AG04450 (cell line): Measurements from ENCODE around the gene UCK1. TPM values are rescaled to one million over a fixed set of nuclear protein-coding genes. Genes with fewer than 3 reads are reported as not detected.

Experiments used
- CTCF ChIA-PET: fragments of 300-600, 350-600 bp; formaldehyde crosslinking; extraction: SDS; loops from one replicate; lab custom pipeline; 2022; ENCODE audit warnings: antibody characterized with exemption, inconsistent platforms; lab: Charles Lee
- POLR2A ChIA-PET: fragments of 350-600 bp; formaldehyde crosslinking; extraction: SDS; loops from one replicate; lab custom pipeline; 2021; ENCODE audit warnings: antibody characterized with exemption, inconsistent platforms; lab: Yijun Ruan, JAX
- DNase-seq: peaks from one replicate; pipeline ENCODE4 v3.0.0-alpha.2; 2011; ENCODE audit warnings: low read depth, low spot score
- H3K27ac ChIP-seq: one replicate; pipeline ENCODE4 v1.5.1; 2012; ENCODE audit warnings: low read depth, low read length, control low read depth
- H3K27me3 ChIP-seq: one replicate; pipeline ENCODE4 v1.6.0; 2012; ENCODE audit warnings: low read length; ENCODE audit not compliant: control insufficient read depth, insufficient read depth
- H3K4me3 ChIP-seq: 2 replicates; pipeline ENCODE4 v1.5.1; 2011; ENCODE audit warnings: mild to moderate bottlenecking, low read depth, low read length, control low read depth
- H3K9me3 ChIP-seq: 2 replicates; pipeline ENCODE4 v1.5.1; 2012; ENCODE audit warnings: low read length; ENCODE audit not compliant: control insufficient read depth, insufficient read depth
- CTCF ChIP-seq: IDR thresholded peaks from 2 replicates; pipeline ENCODE4 v1.5.1; 2011; ENCODE audit warnings: low read depth, low read length, control low read depth, inconsistent platforms
- polyA plus RNA-seq: library from polyadenylated mRNA; depleted of rRNA; stranded (reverse); fragments of >200 nt; gene quantifications from 2 replicates; pipeline ENCODE4 v1.2.3, GENCODE V29; 2011

The UCK1 gene
- polyA plus RNA-seq, 1 experiment: 19.1 TPM

DNA sequence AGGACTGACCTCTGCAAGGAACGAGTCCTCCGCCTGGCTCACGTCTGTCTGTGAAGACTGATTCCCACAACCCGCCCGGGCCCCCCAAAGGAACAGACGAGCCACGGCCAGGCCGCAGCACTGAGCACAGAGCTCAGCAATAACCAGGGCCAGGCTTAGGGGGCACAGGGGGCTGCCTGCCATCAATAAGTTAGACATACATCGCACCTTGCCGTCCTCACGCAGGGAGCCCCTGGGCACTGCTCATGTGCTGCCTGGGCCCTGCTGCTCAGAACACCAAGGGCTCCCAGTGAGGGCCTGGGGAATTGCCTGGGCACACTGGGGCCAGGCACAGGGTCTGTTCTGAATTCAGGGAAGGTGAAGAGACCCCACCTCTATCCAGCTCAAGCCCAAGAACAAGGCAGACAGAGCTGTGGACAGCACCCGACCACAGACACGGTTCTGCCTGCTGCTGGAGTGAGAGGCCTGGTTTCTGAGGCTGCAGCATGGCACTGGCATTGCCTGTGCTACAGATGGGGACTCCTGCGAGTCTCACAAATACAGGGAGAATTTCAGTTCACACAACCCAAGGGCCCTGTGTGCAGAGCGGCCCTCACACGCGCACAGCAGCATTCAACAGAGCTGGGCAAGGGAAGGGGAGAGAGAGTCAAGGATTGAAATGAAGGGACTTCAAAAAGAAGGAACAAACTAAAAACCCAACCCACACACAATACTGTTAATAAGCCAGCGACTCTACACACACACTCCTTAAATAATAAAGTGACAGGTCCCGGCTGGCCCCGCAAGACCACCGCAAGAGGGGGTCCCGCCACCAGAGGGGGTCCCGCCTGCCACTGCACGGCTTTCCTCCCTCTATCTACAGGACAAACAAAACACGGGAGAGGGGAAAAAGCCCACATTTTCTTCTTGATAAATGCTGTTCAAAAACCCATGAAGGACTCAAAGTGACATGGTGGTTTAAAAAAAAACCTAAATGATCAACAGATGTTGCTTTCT, 46.2 kb upstream of the UCK1 start:
- H3K27ac ChIP-seq: no peak overlapping the region
- TF ChIP-seq CTCF: no peak
- CTCF ChIA-PET: no interaction called here
- POLR2A ChIA-PET: no interaction called here
- H3K27me3 ChIP-seq: no peaks in the 10 kb centered on the region
- H3K9me3 ChIP-seq: no peaks in the 10 kb centered on the region
- no peak overlapping the region for H3K4me3 ChIP-seq
- no peak for DNase-seq

GRCh38 chr9:131575946-131576853, 45.1 kb upstream of the UCK1 start:
- ChIA-PET CTCF (no interaction called here), POLR2A (no interaction called here)
- Histone ChIP-seq H3K4me3 (no peak overlapping the region), H3K27me3 (no peaks in the 10 kb centered on the region), H3K27ac (no peak overlapping the region), H3K9me3 (no peaks in the 10 kb centered on the region)
- TF ChIP-seq CTCF: no peak
- no peak for DNase-seq

DNA sequence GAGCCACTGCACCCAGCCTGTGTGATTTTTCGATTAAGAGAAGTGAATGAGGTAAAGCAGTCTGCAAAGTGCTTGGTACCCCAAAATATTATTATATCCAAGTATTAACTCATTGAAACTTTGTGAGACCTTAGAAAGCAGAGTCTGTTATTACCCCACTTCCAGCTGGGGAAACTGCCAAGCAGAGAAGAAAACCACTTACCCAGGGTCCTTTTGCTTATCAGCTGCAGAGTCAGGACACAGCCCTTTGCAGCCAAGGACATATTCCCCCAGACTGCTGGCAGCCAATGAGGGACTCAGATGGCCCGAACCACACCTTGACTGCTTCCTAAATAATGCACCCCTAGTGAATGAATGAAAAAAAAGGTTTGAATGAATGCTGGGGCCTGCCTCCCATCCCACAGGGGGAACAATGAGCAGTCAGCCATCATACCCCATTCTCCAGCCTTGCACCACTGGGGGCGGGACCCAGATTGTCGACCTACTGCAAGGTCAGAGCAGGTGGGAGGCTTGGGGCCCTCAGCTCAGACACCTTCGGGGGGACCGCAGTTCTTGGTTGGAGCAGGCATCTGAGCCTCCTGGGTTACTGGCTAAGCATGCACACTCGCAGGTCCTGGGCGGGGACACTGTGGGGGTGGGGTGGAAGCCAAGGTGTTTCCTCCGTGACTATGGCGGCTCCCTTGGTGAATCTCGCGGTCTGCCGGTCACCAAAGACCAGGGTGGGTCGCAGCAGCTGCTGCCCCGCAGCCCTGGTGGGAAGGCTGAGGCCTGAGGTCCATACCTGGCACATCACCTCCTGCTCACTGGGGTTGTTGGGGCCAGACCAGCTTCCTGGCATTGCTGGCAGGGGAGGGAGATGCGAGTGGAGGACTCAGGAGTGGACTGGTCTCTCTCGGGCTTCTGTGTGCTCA, 43.9 kb upstream of the UCK1 start:
- no peak for DNase-seq
- no peaks in the 10 kb centered on the region for H3K27me3 ChIP-seq
- ChIA-PET POLR2A (no interaction called here), CTCF (no interaction called here)
- H3K9me3 ChIP-seq: no peaks in the 10 kb centered on the region
- TF ChIP-seq CTCF: no peak
- no peak overlapping the region for H3K4me3 ChIP-seq
- no peak overlapping the region for H3K27ac ChIP-seq

DNA sequence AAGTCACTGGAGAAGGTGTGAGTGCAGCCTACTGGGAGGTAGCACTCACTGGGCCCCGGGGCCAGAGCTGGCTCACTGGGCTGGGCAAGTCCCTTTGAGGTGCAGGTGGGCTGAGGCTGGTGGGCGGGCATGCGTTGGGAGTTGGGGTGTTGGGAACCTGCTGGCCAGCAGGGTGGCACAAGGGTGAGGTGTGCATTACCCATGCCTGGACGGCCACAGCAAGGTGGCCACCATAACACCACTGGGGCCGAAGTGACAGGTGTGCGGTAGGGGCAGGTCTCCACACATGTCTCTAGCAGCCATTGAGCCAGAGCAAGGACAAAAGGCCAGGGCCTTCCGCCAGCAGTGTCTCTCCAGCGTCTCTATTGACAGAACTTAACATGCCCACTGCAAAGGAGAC, 36.8 kb upstream of the UCK1 start:
- Histone ChIP-seq H3K27ac (no peak overlapping the region), H3K27me3 (no peaks in the 10 kb centered on the region), H3K9me3 (peaks cover 3% of the 10 kb centered on the region), H3K4me3 (no peak overlapping the region)
- no peak for DNase-seq
- POLR2A ChIA-PET: interaction anchor here (0.6 kb wide), 1 partner anchor 205 kb away, joined by 3 read pairs; no protein-coding TSS in a partner anchor
- TF ChIP-seq CTCF: no peak
- CTCF ChIA-PET: no interaction called here
